Fibroblast of lung (primary cell): Measurements from ENCODE around the gene AP1G2.

Source experiments
- EZH2 ChIP-seq: IDR thresholded peaks from 2 replicates; pipeline ENCODE4 v1.5.1; 2012; ENCODE audit warnings: low read length, control low read depth, mild to moderate bottlenecking; ENCODE audit errors: missing control alignments
- TF ChIP-seq, protein P1 (sequence below), 2 donors: IDR thresholded peaks in 1 of 2; conservative IDR thresholded peaks in 1 of 2; 1 replicate in 1 of 2; 2 replicates in 1 of 2; pipeline ENCODE4 v1.5.1; 2011 to 2012; ENCODE audit warnings: low read length in 2 of 2, control low read depth in 1 of 2, inconsistent platforms in 1 of 2, low read depth in 1 of 2, mild to moderate bottlenecking in 1 of 2

DNA sequence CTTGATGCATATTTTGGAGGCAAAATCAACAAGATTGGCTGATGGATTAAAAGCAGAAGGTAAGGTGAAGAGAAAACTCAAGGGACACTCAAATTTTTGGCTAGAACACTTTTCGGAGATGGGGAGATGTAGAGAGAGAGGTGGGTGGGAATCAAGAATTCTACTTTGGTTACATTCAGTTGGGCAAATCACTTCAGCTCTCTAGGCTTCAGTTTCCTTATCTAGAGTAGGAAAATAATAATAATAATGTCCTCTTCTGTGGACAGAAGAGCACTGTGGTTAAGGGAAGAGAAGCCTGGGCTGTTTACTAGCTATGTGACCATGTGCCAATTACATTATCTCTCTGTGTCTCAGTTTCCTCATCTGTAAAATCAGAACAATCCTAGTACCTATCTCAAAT is 45.2 kb upstream of the AP1G2 start:
- TF ChIP-seq, protein P1, sequence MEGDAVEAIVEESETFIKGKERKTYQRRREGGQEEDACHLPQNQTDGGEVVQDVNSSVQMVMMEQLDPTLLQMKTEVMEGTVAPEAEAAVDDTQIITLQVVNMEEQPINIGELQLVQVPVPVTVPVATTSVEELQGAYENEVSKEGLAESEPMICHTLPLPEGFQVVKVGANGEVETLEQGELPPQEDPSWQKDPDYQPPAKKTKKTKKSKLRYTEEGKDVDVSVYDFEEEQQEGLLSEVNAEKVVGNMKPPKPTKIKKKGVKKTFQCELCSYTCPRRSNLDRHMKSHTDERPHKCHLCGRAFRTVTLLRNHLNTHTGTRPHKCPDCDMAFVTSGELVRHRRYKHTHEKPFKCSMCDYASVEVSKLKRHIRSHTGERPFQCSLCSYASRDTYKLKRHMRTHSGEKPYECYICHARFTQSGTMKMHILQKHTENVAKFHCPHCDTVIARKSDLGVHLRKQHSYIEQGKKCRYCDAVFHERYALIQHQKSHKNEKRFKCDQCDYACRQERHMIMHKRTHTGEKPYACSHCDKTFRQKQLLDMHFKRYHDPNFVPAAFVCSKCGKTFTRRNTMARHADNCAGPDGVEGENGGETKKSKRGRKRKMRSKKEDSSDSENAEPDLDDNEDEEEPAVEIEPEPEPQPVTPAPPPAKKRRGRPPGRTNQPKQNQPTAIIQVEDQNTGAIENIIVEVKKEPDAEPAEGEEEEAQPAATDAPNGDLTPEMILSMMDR (conservative IDR thresholded peaks at IDR 0.05 in 1 of 2, IDR thresholded peaks at IDR 0.05 in 1 of 2; ENCODE audit: low read depth in 1 of 2, low read length in 2 of 2), result no peak
- no peak for TF ChIP-seq EZH2
